WTC11 (cell line): ENCODE measurements around the gene SLC12A2.

Experiments used
- JUN ChIP-seq: sonication (generic); formaldehyde crosslinking; IDR thresholded peaks from 2 replicates; pipeline ENCODE4 v1.8.0; 2023; ENCODE audit warnings: mild to moderate bottlenecking, missing genetic modification reagents
- SMAD4 ChIP-seq: sonication (generic); formaldehyde crosslinking; IDR thresholded peaks from 2 replicates; pipeline ENCODE4 v1.8.0; 2022; ENCODE audit warnings: mild to moderate bottlenecking, missing genetic modification reagents
- TEAD4 ChIP-seq: sonication (generic); formaldehyde crosslinking; IDR thresholded peaks from 2 replicates; pipeline ENCODE4 v1.8.0; 2022; ENCODE audit warnings: mild to moderate bottlenecking, missing genetic modification reagents
- ZNF396 ChIP-seq: fragments of 250-450 bp; sonication (Bioruptor Pico); IDR thresholded peaks from 2 replicates; pipeline ENCODE4 v1.8.0; 2021; ENCODE audit warnings: mild to moderate bottlenecking, moderate library complexity, borderline replicate concordance

- no peak for TF ChIP-seq TEAD4 (CRISPR knock-in tag)
- no peak for TF ChIP-seq SMAD4 (CRISPR knock-in tag)
- TF ChIP-seq ZNF396: no peak
- TF ChIP-seq JUN (CRISPR knock-in tag): no peak
Measured at GRCh38 chr5:128097781-128098180, 14.2 kb downstream of the SLC12A2 start.
